B cell (primary cell): ENCODE results near the gene RASAL3.

Source experiments
- EZH2 ChIP-seq: IDR thresholded peaks from 2 replicates; pipeline ENCODE4 v1.6.1; 2012; ENCODE audit warnings: borderline replicate concordance, low read depth, mild to moderate bottlenecking, moderate library complexity, low read length; ENCODE audit not compliant: insufficient read depth, poor library complexity, severe bottlenecking
- TF ChIP-seq, protein P1 (sequence below): fragments of 200-600 bp; IDR thresholded peaks from one replicate; pipeline ENCODE4 v1.8.0; 2022; ENCODE audit warnings: antibody characterized with exemption, mild to moderate bottlenecking

DNA sequence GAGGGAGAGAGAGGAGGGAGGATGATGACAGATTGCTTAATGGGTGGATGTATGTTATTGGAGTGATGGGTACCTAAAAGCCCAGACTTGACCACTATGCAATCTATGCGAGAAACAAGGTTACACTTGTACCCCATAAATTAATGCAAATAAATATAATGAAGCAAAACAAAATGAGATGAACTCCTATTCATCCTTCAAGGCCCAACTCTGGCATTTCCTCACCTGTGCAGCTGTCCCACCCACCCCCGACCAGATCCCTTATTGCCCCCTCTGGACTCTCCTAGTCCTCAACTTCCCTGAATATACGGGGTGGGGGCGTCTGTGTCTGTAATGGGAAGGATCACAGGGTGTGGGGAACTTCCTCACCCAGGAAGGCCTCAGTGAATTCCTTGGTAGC lies 10.8 kb upstream of the RASAL3 start:
- TF ChIP-seq, protein P1, sequence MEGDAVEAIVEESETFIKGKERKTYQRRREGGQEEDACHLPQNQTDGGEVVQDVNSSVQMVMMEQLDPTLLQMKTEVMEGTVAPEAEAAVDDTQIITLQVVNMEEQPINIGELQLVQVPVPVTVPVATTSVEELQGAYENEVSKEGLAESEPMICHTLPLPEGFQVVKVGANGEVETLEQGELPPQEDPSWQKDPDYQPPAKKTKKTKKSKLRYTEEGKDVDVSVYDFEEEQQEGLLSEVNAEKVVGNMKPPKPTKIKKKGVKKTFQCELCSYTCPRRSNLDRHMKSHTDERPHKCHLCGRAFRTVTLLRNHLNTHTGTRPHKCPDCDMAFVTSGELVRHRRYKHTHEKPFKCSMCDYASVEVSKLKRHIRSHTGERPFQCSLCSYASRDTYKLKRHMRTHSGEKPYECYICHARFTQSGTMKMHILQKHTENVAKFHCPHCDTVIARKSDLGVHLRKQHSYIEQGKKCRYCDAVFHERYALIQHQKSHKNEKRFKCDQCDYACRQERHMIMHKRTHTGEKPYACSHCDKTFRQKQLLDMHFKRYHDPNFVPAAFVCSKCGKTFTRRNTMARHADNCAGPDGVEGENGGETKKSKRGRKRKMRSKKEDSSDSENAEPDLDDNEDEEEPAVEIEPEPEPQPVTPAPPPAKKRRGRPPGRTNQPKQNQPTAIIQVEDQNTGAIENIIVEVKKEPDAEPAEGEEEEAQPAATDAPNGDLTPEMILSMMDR: no peak
- TF ChIP-seq EZH2: no peak
